HCT116 (cell line): Measurements from ENCODE around the gene GEMIN7. TPM values are rescaled to one million over a fixed set of nuclear protein-coding genes. Genes with fewer than 3 reads are reported as not detected.

ENCODE experiments used
- ATAC-seq: fragments of 200-7000 bp; cut with Tn5 transposase; 2 replicates; pipeline ENCODE4 v1.9.1; 2020; ENCODE audit warnings: mild to moderate bottlenecking, moderate library complexity
- BruUV-seq: library from RNA; stranded (reverse); fragments of 400-500 nt; replicated peaks from 2 replicates; lab custom pipeline; 2021; lab: Mats Ljungman, UMichigan
- CTCF ChIA-PET: fragments of 300-600 bp; sonication (Branson Sonifier 250); formaldehyde crosslinking; loops from one replicate; lab custom pipeline; 2021; ENCODE audit warnings: antibody characterized with exemption; lab: Charles Lee
- POLR2A ChIA-PET: fragments of 300-600, 350-600 bp; sonication (Branson Sonifier 250); formaldehyde crosslinking; loops from one replicate; lab custom pipeline; 2021; ENCODE audit warnings: antibody characterized with exemption; lab: Charles Lee
- RAD21 ChIA-PET, 2 experiments: fragments of 300-600 bp; sonication (Branson Sonifier 250); formaldehyde crosslinking; loops; one replicate each; lab custom pipeline; 2023; ENCODE audit warnings: low total read pairs in 2 of 2; ENCODE audit not compliant: uncharacterized antibody in 2 of 2, unreplicated experiment in 2 of 2, low non-redundant PET in 1 of 2; lab: Charles Lee
- DNase-seq: peaks from one replicate; pipeline ENCODE4 v3.0.0-alpha.2; 2010; ENCODE audit warnings: low read depth, low spot score
- H2AFZ ChIP-seq: fragments of 200-600 bp; shearing (Covaris generic), sonication (generic); 2 replicates; pipeline ENCODE4 v1.6.1; 2017; ENCODE audit warnings: low read depth, mixed run types, mixed read lengths, antibody characterized with exemption, low read length; ENCODE audit not compliant: poor library complexity, severe bottlenecking
- H3K27ac ChIP-seq: 2 replicates; pipeline ENCODE4 v1.5.1; 2012; ENCODE audit warnings: low read depth, low read length
- H3K27me3 ChIP-seq: fragments of 200-600 bp; sonication (generic); 2 replicates; pipeline ENCODE4 v1.6.1; 2016; ENCODE audit warnings: mixed run types, low read length, mixed read lengths; ENCODE audit not compliant: insufficient read depth
- H3K36me3 ChIP-seq, 2 experiments: fragments of 200-500 bp in 1 of 2; fragments of 200-600 bp in 1 of 2; sonication (Bioruptor generic) in 1 of 2; sonication (generic) in 1 of 2; 2 replicates each; pipeline versions ENCODE4 v1.5.1 to v1.6.1; 2014 to 2016; ENCODE audit warnings: low read length in 2 of 2, inconsistent platforms in 1 of 2, mixed read lengths in 1 of 2, mixed run types in 1 of 2; ENCODE audit not compliant: insufficient read depth in 2 of 2, control insufficient read depth in 1 of 2
- H3K4me1 ChIP-seq, 2 experiments: fragments of 200-600 bp in 1 of 2; sonication (generic) in 1 of 2; 2 replicates each; pipeline versions ENCODE4 v1.5.1 to v1.6.1; 2012 to 2017; ENCODE audit warnings: low read length in 2 of 2, inconsistent platforms in 1 of 2, mild to moderate bottlenecking in 1 of 2, mixed read lengths in 1 of 2, mixed run types in 1 of 2, moderate library complexity in 1 of 2; ENCODE audit not compliant: insufficient read depth in 2 of 2, control insufficient read depth in 1 of 2
- H3K4me2 ChIP-seq: fragments of 200-600 bp; sonication (generic); 2 replicates; pipeline ENCODE4 v1.6.1; 2017; ENCODE audit warnings: mixed run types, low read length, mixed read lengths
- H3K4me3 ChIP-seq, 2 experiments: fragments of 200-600 bp in 1 of 2; sonication (generic) in 1 of 2; replicated peaks in 1 of 2; 2 replicates each; pipeline ENCODE4 v1.5.1; 2011 to 2016; ENCODE audit warnings: low read length in 2 of 2, control low read depth in 1 of 2, low read depth in 1 of 2, mild to moderate bottlenecking in 1 of 2, mixed read lengths in 1 of 2, mixed run types in 1 of 2
- H3K79me2 ChIP-seq: fragments of 200-600 bp; sonication (generic); 2 replicates; pipeline ENCODE4 v1.6.1; 2017; ENCODE audit warnings: mild to moderate bottlenecking, mixed run types, low read length, moderate library complexity, mixed read lengths; ENCODE audit not compliant: insufficient read depth
- H3K9ac ChIP-seq: fragments of 200-600 bp; sonication (generic); 2 replicates; pipeline ENCODE4 v1.6.1; 2016; ENCODE audit warnings: low read length, mixed read lengths
- H3K9me2 ChIP-seq: fragments of 200-600 bp; sonication (generic), shearing (Covaris generic); 2 replicates; pipeline ENCODE4 v1.6.1; 2017; ENCODE audit warnings: mixed run types, mild to moderate bottlenecking, moderate library complexity; ENCODE audit not compliant: insufficient read depth
- H3K9me3 ChIP-seq, 2 experiments: fragments of 200-500 bp in 1 of 2; fragments of 200-600 bp in 1 of 2; sonication (Bioruptor generic) in 1 of 2; sonication (generic) in 1 of 2; 2 replicates each; pipeline ENCODE4 v1.6.1; 2014 to 2017; ENCODE audit warnings: low read length in 2 of 2, mixed read lengths in 2 of 2, inconsistent platforms in 1 of 2, low read depth in 1 of 2, mild to moderate bottlenecking in 1 of 2, mixed run types in 1 of 2, moderate library complexity in 1 of 2; ENCODE audit not compliant: control insufficient read depth in 1 of 2, insufficient read depth in 1 of 2
- H4K20me1 ChIP-seq: fragments of 200-600 bp; sonication (generic), shearing (Covaris generic); 2 replicates; pipeline ENCODE4 v1.6.1; 2017; ENCODE audit warnings: mixed run types, mild to moderate bottlenecking, moderate library complexity; ENCODE audit not compliant: insufficient read depth
- ATF3 ChIP-seq: IDR thresholded peaks from 2 replicates; pipeline ENCODE4 v1.6.1; 2012
- CBX3 ChIP-seq: IDR thresholded peaks from 2 replicates; pipeline ENCODE4 v1.6.1; 2012; ENCODE audit warnings: low read depth
- ELF1 ChIP-seq: IDR thresholded peaks from 2 replicates; pipeline ENCODE4 v1.6.1; 2012; ENCODE audit warnings: low read depth, borderline replicate concordance
- JUND ChIP-seq: IDR thresholded peaks from 2 replicates; pipeline ENCODE4 v1.6.1; 2012
- MAX ChIP-seq: IDR thresholded peaks from 2 replicates; pipeline ENCODE4 v1.6.1; 2012
- POLR2A ChIP-seq: IDR thresholded peaks from 2 replicates; pipeline ENCODE4 v1.7.0; 2011; ENCODE audit warnings: borderline replicate concordance; ENCODE audit not compliant: insufficient read depth, insufficient read length; ENCODE audit errors: extremely low read depth
- RAD21 ChIP-seq: IDR thresholded peaks from 2 replicates; pipeline ENCODE4 v1.6.1; 2012; ENCODE audit warnings: low read depth, mild to moderate bottlenecking
- REST ChIP-seq: IDR thresholded peaks from 2 replicates; pipeline ENCODE4 v1.6.1; 2012; ENCODE audit warnings: low read depth
- SIN3A ChIP-seq: IDR thresholded peaks from 2 replicates; pipeline ENCODE4 v1.6.1; 2012; ENCODE audit warnings: low read depth
- SRF ChIP-seq: IDR thresholded peaks from 2 replicates; pipeline ENCODE4 v1.6.1; 2012; ENCODE audit warnings: low read depth
- TCF7L2 ChIP-seq: IDR thresholded peaks from 2 replicates; pipeline ENCODE4 v1.7.0; 2011; ENCODE audit warnings: borderline replicate concordance, inconsistent platforms; ENCODE audit not compliant: insufficient read depth, insufficient read length; ENCODE audit errors: extremely low read depth
- YY1 ChIP-seq: IDR thresholded peaks from 2 replicates; pipeline ENCODE4 v1.6.1; 2011; ENCODE audit warnings: low read length, low read depth, moderate library complexity, mild to moderate bottlenecking; ENCODE audit not compliant: insufficient replicate concordance; ENCODE audit errors: extremely low read depth
- ZBTB33 ChIP-seq: IDR thresholded peaks from 2 replicates; pipeline ENCODE4 v1.6.1; 2011; ENCODE audit warnings: mild to moderate bottlenecking, low read length, moderate library complexity; ENCODE audit not compliant: insufficient replicate concordance; ENCODE audit errors: extremely low read depth
- intact Hi-C: fragments of 100-400 bp; cut with micrococcal nuclease; formaldehyde crosslinking; loops from 2 replicates; pipeline ENCODE4 v1.10.0; 2022
- total RNA-seq: library from RNA; stranded (reverse); gene quantifications from one replicate; pipeline ENCODE4 v1.2.1, GENCODE V29; 2021; ENCODE audit not compliant: unreplicated experiment

GEMIN7 gene
- total RNA-seq, 1 experiment from 2014 or later, result 35.4 TPM

GRCh38 chr19:45103156-45103507 lies 24.1 kb downstream of the GEMIN7 start:
- no peaks in the 10 kb centered on the region for H3K9me2 ChIP-seq
- no peak for ATAC-seq
- H4K20me1 ChIP-seq, result no peaks in the 10 kb centered on the region
- no peak for DNase-seq
- peaks cover 90% of the 10 kb centered on the region for H3K79me2 ChIP-seq
- no peaks in the 10 kb centered on the region for H3K9me3 ChIP-seq
- no peak for TF ChIP-seq YY1
- TF ChIP-seq ZBTB33, result no peak
- no peak for TF ChIP-seq ELF1
- no peak for TF ChIP-seq POLR2A
- no peak for TF ChIP-seq JUND
- TF ChIP-seq RAD21, result no peak
- TF ChIP-seq SIN3A, result no peak
- no peak for TF ChIP-seq REST
- no peak for TF ChIP-seq SRF
- no peak for TF ChIP-seq ATF3
- no peak for TF ChIP-seq MAX
- no peak for TF ChIP-seq TCF7L2
- TF ChIP-seq CBX3, result no peak
- no peaks in the 10 kb centered on the region for H3K36me3 ChIP-seq
- intact Hi-C loops, result no loop called here
- ChIA-PET RAD21 (no interaction called here), POLR2A (no interaction called here), CTCF (no interaction called here)
- no peaks in the 10 kb centered on the region for H3K27me3 ChIP-seq
- no peak overlapping the region for H3K9ac ChIP-seq
- no TSS peak for BruUV-seq
- peaks cover 3 to 6% of the 10 kb centered on the region in 2 experiments; a peak in 3 of 4 replicates for H3K4me1 ChIP-seq
- no peak overlapping the region for H2AFZ ChIP-seq
- no peak overlapping the region for H3K27ac ChIP-seq
- no peak overlapping the region for H3K4me3 ChIP-seq
- H3K4me2 ChIP-seq, result no peak overlapping the region
